Omental fat pad (tissue), 4 donors: ENCODE results near the gene GAS2L3. TPM values are rescaled to one million over a fixed set of nuclear protein-coding genes. Genes with fewer than 3 reads are reported as not detected.

Experiments used
- ATAC-seq: fragments of 150-250 bp; one replicate; pipeline ENCODE4 v1.9.1; 2016; ENCODE audit warnings: mild to moderate bottlenecking, moderate library complexity; ENCODE audit not compliant: low FRiP score
- DNase-seq: peaks from one replicate; pipeline ENCODE4 v3.0.0-alpha.2; 2019; ENCODE audit warnings: low spot score
- small RNA-seq: library from RNA; depleted of rRNA; stranded (forward); fragments of <200 nt; gene quantifications from one replicate; pipeline ENCODE3, GENCODE V24; 2016
- total RNA-seq, 4 donors: library from RNA; depleted of rRNA; stranded (reverse); fragments of >200 nt; gene quantifications; one replicate each; pipeline ENCODE4 v1.1.0, GENCODE V29; 2016
- TF ChIP-seq, protein P1 (sequence below), 3 donors: fragments of 450-650 bp; IDR thresholded peaks; one replicate each; pipeline ENCODE4 v1.5.1; 2016 to 2017; ENCODE audit warnings: antibody characterized with exemption in 3 of 3, mild to moderate bottlenecking in 3 of 3, moderate library complexity in 2 of 3

GAS2L3 gene
- total RNA-seq, 4 donors from 2014 or later, result 2.9 to 17.4 (median 8.3) TPM

DNA sequence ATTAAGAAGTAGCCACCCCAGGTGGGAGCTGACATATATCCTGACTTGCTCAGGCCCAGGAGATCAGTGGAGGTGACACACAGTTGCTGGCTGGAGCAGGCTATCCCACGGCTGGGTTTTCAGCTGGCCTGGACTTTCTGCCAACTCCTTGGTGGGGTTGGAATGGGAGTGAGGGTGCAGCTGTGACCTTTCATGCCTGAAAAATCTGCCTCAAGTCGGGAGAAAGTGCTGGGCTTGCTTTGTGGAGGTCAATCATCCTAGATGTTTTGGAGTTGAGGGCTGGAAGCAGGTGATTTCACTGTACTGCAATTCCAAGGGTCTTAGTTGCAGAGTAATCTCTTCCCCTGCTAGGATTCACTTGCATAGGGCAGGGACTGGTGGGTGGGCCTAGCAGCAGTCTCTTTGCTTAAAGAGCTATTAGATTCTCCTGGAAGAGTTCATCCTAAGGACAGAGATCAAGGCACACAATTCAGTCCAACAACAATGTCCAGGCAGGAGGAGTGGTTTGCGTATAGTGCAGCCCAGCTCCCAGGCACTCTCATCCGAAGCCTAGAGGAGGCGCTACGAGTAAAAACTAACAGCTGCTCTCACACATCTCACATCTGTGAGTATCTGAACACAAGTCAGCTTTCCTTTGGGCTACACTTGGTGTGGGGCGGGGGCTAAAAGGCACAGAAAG lies 98.1 kb downstream of the GAS2L3 start:
- TF ChIP-seq, protein P1, sequence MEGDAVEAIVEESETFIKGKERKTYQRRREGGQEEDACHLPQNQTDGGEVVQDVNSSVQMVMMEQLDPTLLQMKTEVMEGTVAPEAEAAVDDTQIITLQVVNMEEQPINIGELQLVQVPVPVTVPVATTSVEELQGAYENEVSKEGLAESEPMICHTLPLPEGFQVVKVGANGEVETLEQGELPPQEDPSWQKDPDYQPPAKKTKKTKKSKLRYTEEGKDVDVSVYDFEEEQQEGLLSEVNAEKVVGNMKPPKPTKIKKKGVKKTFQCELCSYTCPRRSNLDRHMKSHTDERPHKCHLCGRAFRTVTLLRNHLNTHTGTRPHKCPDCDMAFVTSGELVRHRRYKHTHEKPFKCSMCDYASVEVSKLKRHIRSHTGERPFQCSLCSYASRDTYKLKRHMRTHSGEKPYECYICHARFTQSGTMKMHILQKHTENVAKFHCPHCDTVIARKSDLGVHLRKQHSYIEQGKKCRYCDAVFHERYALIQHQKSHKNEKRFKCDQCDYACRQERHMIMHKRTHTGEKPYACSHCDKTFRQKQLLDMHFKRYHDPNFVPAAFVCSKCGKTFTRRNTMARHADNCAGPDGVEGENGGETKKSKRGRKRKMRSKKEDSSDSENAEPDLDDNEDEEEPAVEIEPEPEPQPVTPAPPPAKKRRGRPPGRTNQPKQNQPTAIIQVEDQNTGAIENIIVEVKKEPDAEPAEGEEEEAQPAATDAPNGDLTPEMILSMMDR (IDR thresholded peaks at IDR 0.05), result no peak
- ATAC-seq, result no peak
- no peak for DNase-seq

DNA sequence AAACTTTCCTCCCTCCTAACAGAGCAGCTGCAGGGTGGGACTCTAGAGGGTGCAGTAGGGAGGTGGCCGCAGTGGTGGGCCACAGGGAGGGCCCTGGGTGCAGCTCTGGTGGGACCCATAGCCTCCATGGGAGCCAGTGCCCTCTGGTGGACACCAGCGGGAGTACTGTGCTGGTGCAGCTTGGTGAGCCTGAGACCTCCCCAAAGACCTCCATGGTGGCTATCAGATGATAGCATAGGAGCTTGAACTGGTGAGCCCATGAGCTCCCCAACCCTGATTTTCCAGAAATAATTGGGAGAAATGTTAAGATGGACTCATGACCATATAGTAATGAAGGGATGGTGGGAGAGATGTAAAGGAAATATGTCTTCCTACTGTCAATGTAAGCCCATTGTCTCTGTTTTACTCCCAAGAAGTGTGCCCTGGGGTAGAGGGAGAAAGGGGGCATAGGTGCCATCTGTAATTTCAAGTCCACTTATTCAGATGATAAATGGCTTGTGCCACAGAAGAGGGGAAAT lies 98.7 kb downstream of the GAS2L3 start:
- TF ChIP-seq, protein P1 (IDR thresholded peaks at IDR 0.05), result no peak
- ATAC-seq (no peak), DNase-seq (no peak)

DNA sequence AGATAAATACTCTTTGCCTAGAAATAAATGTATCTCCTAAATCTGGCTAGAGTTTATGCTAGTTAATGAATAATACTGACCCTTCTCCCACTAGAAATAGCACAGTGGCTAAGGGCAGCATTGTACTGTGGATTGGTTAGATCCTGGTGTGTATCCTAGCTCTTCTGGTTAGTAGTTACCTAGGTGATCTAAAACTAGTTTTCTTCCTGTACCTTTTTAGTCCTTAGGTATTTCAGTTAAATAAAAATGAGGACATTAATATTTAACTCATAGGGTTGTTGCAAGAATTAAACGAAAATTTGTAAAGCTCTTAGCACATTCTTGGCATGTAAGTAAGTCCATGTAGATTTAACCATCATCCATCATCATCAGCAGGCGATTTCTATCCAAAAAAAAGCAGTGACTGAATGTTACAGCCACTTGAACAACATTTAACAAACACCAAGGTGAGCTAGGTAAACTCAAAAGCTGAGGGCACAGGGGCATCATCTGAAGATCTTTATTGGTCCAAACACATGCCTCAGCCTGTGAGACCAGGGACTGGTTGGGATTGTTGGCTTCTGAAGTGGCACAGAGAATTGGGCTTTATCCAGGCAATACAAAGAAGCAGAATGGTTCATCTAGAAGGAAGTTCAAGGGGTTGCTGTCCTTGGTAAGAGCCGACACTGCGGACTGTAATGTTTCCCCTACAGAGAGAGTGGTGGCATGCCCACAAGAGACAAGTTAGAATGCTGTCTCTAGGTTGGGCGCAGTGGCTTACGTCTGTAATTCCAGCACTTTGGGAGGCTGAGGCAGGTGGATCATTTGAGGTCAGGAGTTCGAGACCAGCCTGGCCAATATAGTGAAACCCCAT lies 100.8 kb downstream of the GAS2L3 start:
- TF ChIP-seq, protein P1 (IDR thresholded peaks at IDR 0.05), result no peak
- no peak for ATAC-seq
- DNase-seq, result no peak

Small RNAs within 50 kb of the gene (small RNA-seq; reads per million reads assigned to genes)
- gene AC010200.2, result not detected

Other genes with a start within 250 kb of the GAS2L3 start
- not detected for gene SLC17A8, start 216.6 kb upstream of the GAS2L3 start, total RNA-seq
- gene NR1H4, start 99.8 kb upstream of the GAS2L3 start, total RNA-seq, result not detected
- gene ANO4, start 221.1 kb downstream of the GAS2L3 start, total RNA-seq, result 1 to 10 TPM in 3 of 4 donors, under 1 TPM in 1; 0.56 to 2.4 (median 1.1) TPM